ENCODE data around the gene FAM228B.
"Not testable (repeated sequence)": the region's sequence is repeated elsewhere in the genome, so short reads cannot be mapped to it uniquely, and the experiment has no call there.

FAM228B gene

DNA sequence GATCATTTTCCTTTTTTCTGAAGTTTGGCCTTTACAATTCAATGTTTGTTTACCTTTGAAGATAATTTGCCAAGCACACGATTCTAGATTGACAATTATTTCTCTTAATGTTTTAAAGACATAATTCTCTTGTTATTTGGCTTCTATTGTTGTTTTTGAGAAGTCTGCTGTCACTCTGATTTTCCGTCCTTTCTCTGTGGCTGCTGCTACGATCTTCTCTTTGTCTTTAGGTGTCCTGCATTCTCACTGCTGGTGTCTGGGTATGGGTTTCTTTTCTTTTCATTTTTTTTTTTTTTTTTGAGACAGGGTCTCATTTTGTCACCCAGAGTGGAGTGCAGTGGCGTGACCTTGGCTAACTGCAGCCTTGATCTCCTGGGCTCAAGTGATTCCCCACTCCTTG, 36.4 kb downstream of the FAM228B start:
- no peak for DNase-seq (ENCODE audit: low read depth)

DNA sequence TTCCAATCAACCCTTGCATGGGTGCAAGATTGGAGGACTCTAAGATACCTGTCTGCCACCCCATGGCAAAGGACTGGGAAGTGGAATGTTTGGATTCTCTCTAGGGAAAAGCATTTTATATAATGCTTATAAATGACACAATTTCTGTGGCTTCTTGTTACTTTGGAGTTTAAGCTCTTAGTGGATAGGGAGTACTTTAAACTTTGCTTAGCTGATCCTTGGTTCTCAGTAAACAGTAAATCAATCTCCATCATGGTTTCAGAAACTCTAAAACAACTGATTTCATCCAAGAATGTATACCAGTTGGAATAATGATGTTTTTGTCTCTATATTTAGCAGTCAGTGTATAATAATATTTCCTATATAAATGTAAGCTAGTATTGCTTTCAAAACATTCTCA, 37.5 kb downstream of the FAM228B start:
- no peak for DNase-seq (ENCODE audit: low read depth)

DNA sequence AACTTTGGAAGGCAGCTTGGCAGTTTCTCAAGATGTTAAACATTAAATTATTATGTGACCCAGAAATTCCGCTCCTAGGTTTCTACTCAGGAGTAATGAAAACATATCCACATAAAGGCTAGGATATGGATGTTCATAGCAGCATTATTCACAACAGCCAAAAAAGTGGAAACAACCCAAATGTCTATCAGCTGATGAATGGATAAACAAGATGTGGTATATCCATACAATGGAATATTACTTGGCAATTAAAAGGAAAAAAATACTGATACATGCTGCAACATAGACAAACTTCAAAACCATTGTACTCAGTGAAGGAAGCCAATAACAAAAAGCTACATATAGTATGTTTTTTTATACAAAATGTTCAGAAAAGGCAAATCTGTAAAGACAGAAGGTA, 39.2 kb downstream of the FAM228B start:
- no peak for DNase-seq (ENCODE audit: low read depth)

- no peak for DNase-seq (ENCODE audit: low read depth)
Measured at GRCh38 chr2:24163186-24163585, 39.9 kb downstream of the FAM228B start.

- DNase-seq (ENCODE audit: low read depth): no peak
Measured at GRCh38 chr2:24163601-24164000, 40.3 kb downstream of the FAM228B start.

DNA sequence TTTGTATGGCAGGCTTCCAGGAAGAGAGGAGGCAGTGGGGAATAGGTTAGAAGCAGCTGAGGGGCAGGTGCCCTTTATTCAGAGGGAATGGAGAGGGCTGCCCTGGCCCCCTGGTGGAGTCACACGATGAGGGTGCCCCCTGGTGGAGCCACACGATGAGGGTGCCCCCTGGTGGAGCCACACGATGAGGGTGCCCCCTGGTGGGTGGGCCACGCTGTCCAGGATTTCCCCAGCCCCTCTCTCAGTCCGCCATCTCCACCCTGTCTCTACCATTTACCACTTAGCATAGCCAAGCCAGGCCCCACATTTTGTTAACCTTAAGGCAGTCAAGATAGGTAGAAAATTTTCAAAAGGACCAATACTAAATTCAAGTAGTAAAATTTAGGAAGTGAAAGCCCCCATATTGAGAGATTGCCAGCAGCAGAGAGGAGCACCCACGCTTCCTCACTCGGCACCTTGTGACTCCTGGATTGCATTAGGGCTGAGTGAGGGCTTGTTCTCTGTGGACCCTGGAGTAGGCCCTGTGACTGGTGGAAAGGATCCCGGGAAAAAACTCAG, 41.2 kb downstream of the FAM228B start:
- DNase-seq (ENCODE audit: low read depth): no peak

- DNase-seq (ENCODE audit: low read depth): no peak
Measured at GRCh38 chr2:24169023-24169422, 45.8 kb downstream of the FAM228B start.

- DNase-seq (ENCODE audit: low read depth): no peak
Measured at GRCh38 chr2:24174851-24175277, 51.6 kb downstream of the FAM228B start, which contains the start of gene FAM228A. Gene FAM228A (plus strand): TSS chr2:24175053. CDS start chr2:24175481, 428 bp downstream.

DNA sequence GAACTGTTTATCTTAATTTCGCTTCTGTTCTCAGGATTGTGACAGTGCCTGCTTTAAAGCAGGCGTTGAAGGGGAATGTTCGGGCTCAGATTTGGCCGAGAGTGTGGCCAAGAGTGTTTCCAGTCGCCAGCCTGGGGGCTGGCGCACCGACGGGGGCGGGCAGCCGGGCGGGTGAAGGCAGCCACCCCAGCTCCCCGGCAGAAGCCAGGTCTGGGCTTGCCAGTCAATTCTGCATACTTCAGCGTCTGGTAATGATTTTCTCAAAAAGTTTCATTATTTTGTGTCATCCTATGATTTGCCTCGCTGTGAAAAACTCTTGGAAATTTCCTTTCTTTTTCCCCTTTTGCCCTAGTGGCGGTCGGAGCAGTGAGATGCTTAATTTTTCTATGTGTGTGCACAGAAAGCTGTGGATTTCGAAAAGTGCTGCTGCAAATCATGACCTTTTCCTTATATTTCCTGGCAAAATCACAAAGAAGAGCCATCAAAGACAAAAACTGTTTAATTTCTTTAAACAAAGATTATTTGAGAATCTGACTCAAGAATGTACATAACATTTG, 52.4 kb downstream of the FAM228B start:
- DNase-seq (ENCODE audit: low read depth): no peak

- no peak for DNase-seq (ENCODE audit: low read depth)
Measured at GRCh38 chr2:24176326-24176725, 53.1 kb downstream of the FAM228B start.

DNA sequence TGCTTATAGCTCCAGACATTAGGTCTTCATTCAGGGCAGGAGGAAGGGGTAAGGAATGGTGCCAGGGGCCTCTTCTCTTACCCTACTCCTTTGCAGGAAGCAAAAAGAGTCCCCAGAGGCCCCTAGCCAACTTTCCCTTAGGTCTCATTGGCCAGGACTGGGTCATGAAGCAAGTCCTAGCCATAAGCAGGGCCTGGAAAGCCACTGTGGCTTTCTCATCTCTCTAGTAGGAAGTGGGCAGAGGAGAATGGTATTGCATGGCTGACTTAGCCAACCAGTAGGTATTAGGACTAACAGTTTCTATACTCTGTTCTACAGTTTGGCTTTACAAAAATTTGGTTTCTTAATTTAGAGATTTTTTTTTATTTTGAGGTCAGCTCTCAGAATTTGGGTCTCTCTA, 56.4 kb downstream of the FAM228B start:
- no peak for DNase-seq (ENCODE audit: low read depth)

DNA sequence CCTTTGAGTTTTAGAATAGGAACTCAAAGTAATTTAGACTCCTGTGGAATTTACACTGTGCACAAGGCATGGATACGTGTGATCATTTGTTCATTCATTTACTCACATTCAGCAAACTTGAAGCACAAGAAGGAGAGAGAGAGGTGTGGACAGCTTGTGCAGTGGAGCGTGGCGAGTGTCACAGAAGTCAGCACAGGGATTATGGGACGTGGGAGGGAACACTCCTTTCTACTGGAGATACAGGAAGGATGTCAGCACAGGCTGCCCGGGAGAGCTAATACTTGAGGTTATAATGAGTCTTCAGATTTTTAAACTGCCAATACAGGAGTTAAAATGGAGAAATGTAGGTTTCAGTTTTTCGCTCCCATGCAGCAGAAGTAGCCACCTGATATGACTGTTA, 58.6 kb downstream of the FAM228B start:
- DNase-seq (ENCODE audit: low read depth): no peak

- DNase-seq (ENCODE audit: low read depth): no peak
Measured at GRCh38 chr2:24182507-24182906, 59.2 kb downstream of the FAM228B start.

- DNase-seq (ENCODE audit: low read depth): no peak
Measured at GRCh38 chr2:24183366-24184069, 60.2 kb downstream of the FAM228B start.

DNA sequence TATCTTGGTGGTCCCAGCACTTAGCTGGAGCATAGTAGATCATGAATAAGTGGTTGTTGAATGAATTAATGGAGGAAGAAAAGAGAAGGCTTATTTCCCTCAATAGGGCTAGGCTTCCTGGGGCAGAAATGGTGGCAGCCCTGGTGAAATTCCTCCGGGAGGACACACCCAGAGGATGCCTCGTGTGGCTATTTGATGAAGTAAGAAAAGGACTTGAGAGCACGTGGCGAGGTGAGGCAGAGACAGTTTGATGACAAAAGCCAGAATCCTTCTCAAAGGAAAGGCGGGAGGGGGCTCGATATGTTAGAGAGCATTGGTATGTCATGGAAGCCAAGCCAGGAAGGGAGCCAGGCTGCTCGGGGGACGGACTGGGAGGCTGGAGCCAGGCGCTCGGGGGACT, 66.3 kb downstream of the FAM228B start:
- DNase-seq (ENCODE audit: low read depth): no peak

GRCh38 chr2:24190503-24190902, 67.2 kb downstream of the FAM228B start:
- DNase-seq (ENCODE audit: low read depth): no peak

GRCh38 chr2:24191156-24191555, 67.9 kb downstream of the FAM228B start:
- no peak for DNase-seq (ENCODE audit: low read depth)

- DNase-seq (ENCODE audit: low read depth): no peak
Measured at GRCh38 chr2:24191848-24192247, 68.6 kb downstream of the FAM228B start.

- DNase-seq (ENCODE audit: low read depth): not testable (repeated sequence)
Measured at GRCh38 chr2:24197213-24197612, 73.9 kb downstream of the FAM228B start.

DNA sequence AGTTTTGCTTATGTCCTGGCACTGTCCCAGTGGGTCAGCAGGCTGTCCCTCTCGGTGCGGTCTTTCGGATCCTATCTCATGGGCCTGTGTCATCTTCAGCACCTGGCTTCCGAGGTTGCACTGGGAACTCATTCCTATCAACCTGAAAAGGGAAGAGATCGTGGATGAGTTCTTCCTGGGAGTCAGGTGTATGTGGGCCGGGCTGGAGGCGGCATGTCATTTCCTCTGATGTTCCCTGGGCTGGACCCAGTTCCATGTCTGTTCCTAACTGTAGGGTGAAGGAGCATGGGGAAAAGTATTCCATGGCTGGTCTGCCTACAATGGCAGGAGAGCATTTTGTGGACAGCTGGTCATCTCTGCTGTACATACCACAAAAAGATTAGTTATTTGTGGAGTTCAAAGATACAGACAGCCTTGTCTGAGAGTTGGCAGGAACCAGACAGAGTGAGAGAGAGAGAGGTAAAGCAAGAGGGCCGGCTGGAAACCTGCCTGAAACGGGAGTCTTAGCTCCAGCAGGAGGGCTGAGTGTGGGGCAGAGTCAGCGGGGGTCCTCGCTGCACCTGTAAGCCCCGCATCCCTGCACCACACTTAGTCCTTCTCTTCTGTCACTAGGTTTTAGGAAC, 76.8 kb downstream of the FAM228B start:
- no peak for DNase-seq (ENCODE audit: low read depth)

DNA sequence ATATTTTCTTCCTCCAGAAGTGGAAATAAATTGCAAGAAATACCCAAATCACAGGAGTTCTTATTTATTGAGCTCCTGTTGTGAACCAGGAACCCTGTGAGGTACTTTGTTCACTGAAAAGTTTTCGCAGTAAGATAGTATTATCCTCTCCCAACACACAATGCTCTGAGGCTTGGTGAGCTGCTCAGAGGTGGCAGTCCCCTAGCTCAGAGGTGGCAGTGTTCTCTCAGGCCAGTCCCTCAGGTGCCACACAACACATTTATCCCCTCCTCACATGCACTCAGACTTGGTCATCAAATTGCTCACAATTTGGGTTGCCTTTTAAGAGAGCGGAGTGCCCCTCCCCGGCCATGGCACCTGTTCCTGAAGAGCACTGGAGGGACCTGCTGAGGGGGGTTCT, 77.5 kb downstream of the FAM228B start:
- no peak for DNase-seq (ENCODE audit: low read depth)

- no peak for DNase-seq (ENCODE audit: low read depth)
Measured at GRCh38 chr2:24203029-24203786, 79.9 kb downstream of the FAM228B start.

GRCh38 chr2:24203787-24204150, 80.5 kb downstream of the FAM228B start:
- no peak for DNase-seq (ENCODE audit: low read depth)
